ENCODE measurements around the gene SLC25A10.

Gene SLC25A10

GRCh38 chr17:81708739-81709185, 3.3 kb upstream of the SLC25A10 start:
- TF ChIP-seq CTCF (conservative IDR thresholded peaks at IDR 0.05; ENCODE audit: control insufficient read depth, insufficient read depth, low read depth, low read length): no peak
- H3K4me3 ChIP-seq (ENCODE audit: control insufficient read depth, low read depth, low read length): no peak overlapping the region
- no peak for DNase-seq (ENCODE audit: low read depth)

GRCh38 chr17:81710514-81711308, 1.4 kb upstream of the SLC25A10 start:
- TF ChIP-seq CTCF (conservative IDR thresholded peaks at IDR 0.05; ENCODE audit: control insufficient read depth, insufficient read depth, low read depth, low read length): no peak
- peak; percentile 37 for DNase-seq (ENCODE audit: low read depth)
- no peak overlapping the region for H3K4me3 ChIP-seq (ENCODE audit: control insufficient read depth, low read depth, low read length)

DNA sequence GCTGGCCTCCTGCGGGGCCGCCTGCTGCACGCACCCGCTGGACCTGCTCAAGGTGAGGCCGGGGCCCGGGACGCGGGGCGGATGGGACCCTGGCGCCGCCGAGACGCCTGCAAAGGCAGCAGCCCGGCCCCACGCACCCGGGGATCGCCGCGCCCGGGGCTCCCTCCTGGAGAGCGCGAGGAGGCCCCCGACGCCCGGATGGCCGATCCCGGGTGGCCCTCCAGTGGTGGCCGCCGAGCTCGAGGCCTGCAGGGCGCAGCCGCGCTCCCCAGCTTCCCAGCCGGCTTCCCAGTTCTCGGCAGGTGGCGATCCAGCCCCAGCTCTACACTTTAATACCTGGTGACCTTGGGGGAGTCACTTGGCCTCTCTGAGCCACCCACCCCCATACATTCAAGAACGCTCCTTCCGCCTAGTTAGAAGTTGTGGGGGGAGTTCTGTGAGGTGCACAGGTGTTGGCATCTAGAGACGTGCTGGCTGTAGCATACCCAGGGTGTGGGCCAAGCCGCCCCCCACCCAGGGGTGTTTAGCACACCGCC, 452 bp downstream of the SLC25A10 start:
- TF ChIP-seq CTCF (conservative IDR thresholded peaks at IDR 0.05; ENCODE audit: control insufficient read depth, insufficient read depth, low read depth, low read length): no peak
- no peak for DNase-seq (ENCODE audit: low read depth)
- H3K4me3 ChIP-seq (ENCODE audit: control insufficient read depth, low read depth, low read length): peak overlapping the region; percentile 54

DNA sequence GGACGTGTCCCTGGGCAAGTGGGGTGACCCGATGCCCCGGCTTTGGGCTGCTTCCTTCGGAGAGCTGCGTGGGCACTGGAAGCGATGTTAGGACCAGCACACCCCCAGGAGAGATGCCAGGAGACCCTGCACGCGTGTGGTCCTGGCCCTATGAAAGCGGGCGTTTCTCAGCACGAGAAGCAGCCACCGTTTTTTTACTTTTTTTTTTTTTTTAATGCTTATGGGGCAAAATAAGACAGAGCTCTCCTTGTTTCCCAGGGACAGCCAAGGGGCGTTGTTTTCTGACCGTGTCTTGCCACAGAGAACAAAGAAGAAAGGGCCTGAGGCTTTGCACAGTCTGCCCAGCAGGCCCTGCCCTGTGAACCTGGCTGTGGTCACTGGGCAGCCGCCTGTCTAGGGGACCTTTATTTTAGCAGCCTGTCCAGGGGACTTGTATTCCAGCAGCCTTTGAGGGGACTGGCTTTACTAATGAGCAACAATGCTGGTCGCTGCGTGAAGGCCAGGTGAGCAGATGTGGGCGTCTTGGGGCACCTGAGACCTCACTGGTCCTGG, 996 bp downstream of the SLC25A10 start:
- peak overlapping the region; percentile 54 for H3K4me3 ChIP-seq (ENCODE audit: control insufficient read depth, low read depth, low read length)
- no peak for DNase-seq (ENCODE audit: low read depth)
- no peak for TF ChIP-seq CTCF (conservative IDR thresholded peaks at IDR 0.05; ENCODE audit: control insufficient read depth, insufficient read depth, low read depth, low read length)

DNA sequence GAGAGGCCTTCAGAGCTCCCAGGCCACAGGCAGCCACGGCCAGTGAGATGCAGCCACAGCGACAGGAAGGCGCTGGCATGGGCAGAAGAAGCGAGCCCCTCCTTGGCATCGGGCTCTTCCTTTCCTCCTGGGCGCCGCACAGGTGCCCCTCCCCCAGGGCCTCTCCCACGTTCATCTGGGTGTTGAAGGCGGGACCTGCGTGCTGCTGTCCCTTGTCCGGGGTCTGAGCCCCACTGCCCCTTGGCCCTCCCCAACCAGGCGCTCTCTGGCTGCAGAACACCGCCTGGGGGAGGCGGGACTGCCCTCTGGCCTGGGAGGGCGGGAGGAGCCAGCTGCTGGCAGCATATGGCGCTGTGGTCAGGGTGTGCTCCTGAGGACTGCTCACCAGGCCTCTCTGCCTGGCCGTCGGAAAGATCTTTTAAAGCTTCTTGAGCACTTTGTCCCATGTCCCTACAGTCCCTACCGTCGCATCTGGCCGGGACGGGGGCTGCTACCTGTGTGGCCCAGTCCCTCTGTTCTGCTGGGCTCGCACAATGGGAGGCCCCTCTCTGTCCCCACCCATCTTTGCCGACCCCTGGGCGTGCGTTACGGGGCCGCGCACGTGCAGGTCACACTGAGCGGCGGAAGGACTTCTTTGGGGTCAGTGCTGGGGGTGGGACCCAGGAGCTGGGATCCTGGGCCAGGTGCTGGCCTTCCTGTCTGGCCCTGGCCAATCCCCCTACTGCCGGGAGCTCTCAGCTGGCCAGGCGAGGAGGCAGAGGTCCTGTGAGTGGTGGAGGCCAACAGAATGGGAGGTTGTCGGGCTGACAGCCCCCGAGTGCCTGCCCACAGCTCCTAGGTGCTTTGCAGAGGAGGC, 1.7 kb downstream of the SLC25A10 start:
- no peak for TF ChIP-seq CTCF (conservative IDR thresholded peaks at IDR 0.05; ENCODE audit: control insufficient read depth, insufficient read depth, low read depth, low read length)
- no peak for DNase-seq (ENCODE audit: low read depth)
- H3K4me3 ChIP-seq (ENCODE audit: control insufficient read depth, low read depth, low read length): no peak overlapping the region

- no peak for DNase-seq (ENCODE audit: low read depth)
- no peak for TF ChIP-seq CTCF (conservative IDR thresholded peaks at IDR 0.05; ENCODE audit: control insufficient read depth, insufficient read depth, low read depth, low read length)
- no peak overlapping the region for H3K4me3 ChIP-seq (ENCODE audit: control insufficient read depth, low read depth, low read length)
Measured at GRCh38 chr17:81714412-81715106, 2.5 kb downstream of the SLC25A10 start.

All from fibroblast of mammary gland (primary cell).